SW 1271 (cell line): ENCODE results near the gene PLEKHM2.

Experiments
- DNase-seq, 2 experiments: peaks; one replicate each; lab custom pipeline; 2025; lab: John Stamatoyannopoulos, UW

PLEKHM2 gene

GRCh38 chr1:15701784-15702183 lies 17.7 kb downstream of the PLEKHM2 start:
- no peak for DNase-seq

GRCh38 chr1:15702722-15703550 lies 18.8 kb downstream of the PLEKHM2 start:
- no peak for DNase-seq

- DNase-seq = no peak
These were observed 19.4 kb downstream of the PLEKHM2 start for GRCh38 chr1:15703562-15703961.

GRCh38 chr1:15704526-15705183 lies 20.5 kb downstream of the PLEKHM2 start:
- DNase-seq = no peak

GRCh38 chr1:15705184-15705566 lies 21.1 kb downstream of the PLEKHM2 start:
- no peak for DNase-seq

- DNase-seq = no peak
These were observed 22.6 kb downstream of the PLEKHM2 start for GRCh38 chr1:15706751-15707150.

GRCh38 chr1:15707239-15707925 lies 23.3 kb downstream of the PLEKHM2 start:
- DNase-seq = no peak

- no peak for DNase-seq
These were observed 24.5 kb downstream of the PLEKHM2 start for GRCh38 chr1:15708486-15709137.

GRCh38 chr1:15709226-15709625 lies 25.1 kb downstream of the PLEKHM2 start:
- no peak for DNase-seq

- no peak for DNase-seq
These were observed 28.0 kb downstream of the PLEKHM2 start for GRCh38 chr1:15712168-15712567.

GRCh38 chr1:15714406-15715136 lies 30.5 kb downstream of the PLEKHM2 start:
- no peak for DNase-seq

- no peak for DNase-seq
These were observed 33.5 kb downstream of the PLEKHM2 start for GRCh38 chr1:15717418-15718125.

GRCh38 chr1:15718199-15718601 lies 34.1 kb downstream of the PLEKHM2 start:
- DNase-seq = no peak

- no peak for DNase-seq
These were observed 35.4 kb downstream of the PLEKHM2 start for GRCh38 chr1:15719381-15720120.

GRCh38 chr1:15720861-15721260 lies 36.7 kb downstream of the PLEKHM2 start:
- DNase-seq = no peak

- no peak for DNase-seq
These were observed 38.3 kb downstream of the PLEKHM2 start for GRCh38 chr1:15722411-15722810.

- DNase-seq = no peak
These were observed 38.9 kb downstream of the PLEKHM2 start for GRCh38 chr1:15722836-15723532.

GRCh38 chr1:15723631-15724246 lies 39.6 kb downstream of the PLEKHM2 start:
- no peak for DNase-seq
